Stimulated activated CD4-positive, alpha-beta T cell treated with anti-CD3 and anti-CD28 coated beads, TNF-alpha, amount 100 ng/mL, for 48 hours (primary cell): ENCODE results near the gene WNT2B.
"Not testable (repeated sequence)": the region's sequence is repeated elsewhere in the genome, so short reads cannot be mapped to it uniquely, and the experiment has no call there.

ENCODE experiments used
- DNase-seq, 3 donors: peaks; one replicate each; pipeline ENCODE4 v3.0.0-alpha.2; 2020; ENCODE audit warnings: low read depth in 3 of 3

WNT2B gene

GRCh38 chr1:112508278-112509004, at the start of gene WNT2B:
TSS of gene WNT2B (plus strand) at chr1:112508965. CDS start at chr1:112509263, 298 bp downstream.
- peak in 2 of 3 donors; percentile 18 to 24 for DNase-seq

GRCh38 chr1:112460615-112461014, 48.1 kb upstream of the WNT2B start:
- no peak for DNase-seq

- no peak for DNase-seq
Measured at GRCh38 chr1:112461200-112461871, 47.4 kb upstream of the WNT2B start.

GRCh38 chr1:112462953-112463279, 45.8 kb upstream of the WNT2B start:
- no peak for DNase-seq

- no peak for DNase-seq
Measured at GRCh38 chr1:112464501-112464900, 44.3 kb upstream of the WNT2B start.

GRCh38 chr1:112465122-112465521, 43.6 kb upstream of the WNT2B start:
- no peak for DNase-seq

GRCh38 chr1:112466078-112466660, 42.6 kb upstream of the WNT2B start:
- DNase-seq, result peak; percentile 78 to 86 (median 85)

GRCh38 chr1:112470324-112470723, 38.4 kb upstream of the WNT2B start:
- DNase-seq, result not testable (repeated sequence)

- no peak for DNase-seq
Measured at GRCh38 chr1:112470966-112471365, 37.8 kb upstream of the WNT2B start.

GRCh38 chr1:112472142-112472541, 36.6 kb upstream of the WNT2B start:
- DNase-seq, result no peak

GRCh38 chr1:112477550-112477949, 31.2 kb upstream of the WNT2B start:
- no peak for DNase-seq

GRCh38 chr1:112478314-112478713, 30.5 kb upstream of the WNT2B start:
- DNase-seq, result no peak

GRCh38 chr1:112486063-112486462, 22.7 kb upstream of the WNT2B start:
- DNase-seq, result not testable (repeated sequence)

- not testable (repeated sequence) for DNase-seq
Measured at GRCh38 chr1:112487686-112488085, 21.1 kb upstream of the WNT2B start.

- no peak for DNase-seq
Measured at GRCh38 chr1:112488141-112488540, 20.6 kb upstream of the WNT2B start.

- no peak for DNase-seq
Measured at GRCh38 chr1:112492076-112492475, 16.7 kb upstream of the WNT2B start.

- no peak for DNase-seq
Measured at GRCh38 chr1:112493351-112493750, 15.4 kb upstream of the WNT2B start.

GRCh38 chr1:112496290-112496689, 12.5 kb upstream of the WNT2B start:
- DNase-seq, result no peak

GRCh38 chr1:112501810-112502641, 6.7 kb upstream of the WNT2B start:
- peak in 1 of 3 donors; percentile 47 for DNase-seq

- DNase-seq, result no peak
Measured at GRCh38 chr1:112502826-112503225, 5.9 kb upstream of the WNT2B start.

- no peak for DNase-seq
Measured at GRCh38 chr1:112504001-112504660, 4.6 kb upstream of the WNT2B start.
